C4-2B (cell line): Measurements from ENCODE around the gene DNAH2.

Experiments used
- CTCF ChIP-seq: fragments of 450-650 bp; conservative IDR thresholded peaks from 2 replicates; pipeline ENCODE4 v1.5.1; 2017; ENCODE audit warnings: mild to moderate bottlenecking
- ZFX ChIP-seq: fragments of 450-650 bp; IDR thresholded peaks from 2 replicates; pipeline ENCODE4 v1.6.1; 2017

GRCh38 chr17:7668482-7668881, 49.1 kb upstream of the DNAH2 start:
- TF ChIP-seq CTCF (no peak), ZFX (no peak)
